Stimulated activated CD8-positive, alpha-beta memory T cell treated with anti-CD3 and anti-CD28 coated beads, Interleukin-15, amount 100 ng/mL, for 24 hours (primary cell): ENCODE measurements around the gene GRIFIN.

Experiments
- DNase-seq: peaks from one replicate; pipeline ENCODE4 v3.0.0-alpha.2; 2020; ENCODE audit warnings: low read depth

Gene GRIFIN

GRCh38 chr7:2498708-2499107 is 22.5 kb upstream of the GRIFIN start:
- DNase-seq: no peak

GRCh38 chr7:2497500-2498336 is 21.5 kb upstream of the GRIFIN start:
- DNase-seq: no peak

- DNase-seq: no peak
These were observed 20.9 kb upstream of the GRIFIN start for GRCh38 chr7:2497065-2497464.

GRCh38 chr7:2496375-2496774 is 20.2 kb upstream of the GRIFIN start:
- DNase-seq: no peak

DNA sequence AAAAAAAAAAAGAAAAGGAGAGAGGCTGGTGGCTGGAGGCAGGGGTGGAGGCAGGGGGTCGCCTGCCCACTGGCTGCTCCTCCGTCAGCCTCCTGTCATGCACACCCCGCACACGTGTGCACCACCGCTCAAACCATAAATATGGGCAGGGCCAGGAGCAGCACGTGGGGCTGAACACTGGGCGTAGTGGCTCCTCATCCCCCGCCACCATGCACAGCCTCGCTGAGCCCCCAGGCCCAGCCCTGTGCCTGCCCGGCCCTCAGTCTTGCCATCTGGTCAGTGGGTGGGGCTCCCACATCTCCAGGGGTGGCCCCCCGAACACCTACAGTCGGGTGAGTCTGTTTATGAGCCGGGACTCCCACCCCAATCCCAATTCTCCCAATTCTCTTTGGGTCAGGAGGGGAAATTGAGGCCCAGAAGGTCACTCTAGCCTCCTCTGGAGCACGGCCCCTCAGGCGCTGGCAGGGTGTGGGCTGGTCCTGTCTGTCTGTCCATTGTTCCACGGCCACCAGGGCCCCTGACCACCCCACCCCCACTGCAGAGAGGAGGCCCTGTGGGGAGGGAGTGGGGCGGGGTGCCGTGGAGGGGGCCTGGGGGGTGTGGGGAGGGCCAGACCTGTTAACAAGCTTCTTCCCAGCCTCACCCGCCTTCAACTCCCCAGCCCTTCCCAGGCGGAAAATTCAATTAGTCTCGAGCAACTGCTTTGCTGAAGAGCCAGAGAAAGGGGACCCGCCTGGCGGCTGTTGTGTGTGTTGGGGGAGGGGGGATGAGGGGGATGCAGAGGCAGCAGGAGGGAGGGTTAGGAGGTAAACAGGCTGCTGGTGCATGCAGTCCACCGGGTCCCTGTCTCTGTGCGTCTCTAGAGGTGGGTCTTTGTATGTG is 19.5 kb upstream of the GRIFIN start:
- DNase-seq: no peak

DNA sequence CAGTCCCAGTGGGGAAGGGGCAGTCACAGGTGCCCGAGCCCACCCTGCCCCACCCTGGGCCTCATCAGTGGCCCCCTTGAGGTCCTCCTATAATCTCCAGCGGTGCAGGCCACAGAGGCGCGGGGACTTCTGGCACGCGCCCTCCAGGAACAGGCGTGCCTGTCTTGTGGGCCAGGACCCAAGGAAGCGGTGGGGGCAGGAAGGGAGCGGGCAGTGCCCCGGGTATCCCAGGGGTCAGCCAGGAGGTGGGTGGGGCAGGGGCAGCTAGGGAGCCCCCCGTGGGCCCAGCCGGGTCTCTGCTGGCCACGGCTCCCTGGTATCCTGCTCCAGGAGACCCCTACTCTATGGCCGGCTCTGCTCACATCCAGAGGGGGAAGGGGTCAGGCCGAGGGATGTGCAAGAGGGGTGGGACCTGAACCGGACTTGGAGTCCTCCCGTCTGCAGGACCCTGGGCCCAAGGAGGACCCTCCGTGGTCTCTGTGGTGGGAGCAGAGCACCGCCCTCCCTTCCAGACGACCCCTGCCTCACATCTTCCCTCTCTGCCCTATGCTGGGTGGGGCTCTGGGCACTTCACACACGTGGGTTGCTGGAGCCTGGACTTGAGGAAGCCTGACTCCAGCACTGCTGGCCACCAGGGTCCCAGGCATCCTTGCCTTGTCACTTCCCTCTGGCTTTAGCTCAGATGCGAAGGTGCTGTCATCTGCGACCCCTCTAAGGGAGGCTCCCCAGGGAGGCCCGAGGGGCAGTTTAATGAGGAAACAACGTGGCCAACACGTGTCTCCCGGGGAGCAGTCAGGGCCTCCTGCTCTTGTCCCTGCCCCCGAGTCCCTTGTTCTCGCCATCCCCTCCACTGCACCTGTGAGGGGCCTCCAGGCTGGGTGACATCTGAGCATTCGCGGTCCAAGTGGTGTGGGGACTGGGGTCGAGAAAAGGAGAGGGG is 18.3 kb upstream of the GRIFIN start:
- DNase-seq: no peak

DNA sequence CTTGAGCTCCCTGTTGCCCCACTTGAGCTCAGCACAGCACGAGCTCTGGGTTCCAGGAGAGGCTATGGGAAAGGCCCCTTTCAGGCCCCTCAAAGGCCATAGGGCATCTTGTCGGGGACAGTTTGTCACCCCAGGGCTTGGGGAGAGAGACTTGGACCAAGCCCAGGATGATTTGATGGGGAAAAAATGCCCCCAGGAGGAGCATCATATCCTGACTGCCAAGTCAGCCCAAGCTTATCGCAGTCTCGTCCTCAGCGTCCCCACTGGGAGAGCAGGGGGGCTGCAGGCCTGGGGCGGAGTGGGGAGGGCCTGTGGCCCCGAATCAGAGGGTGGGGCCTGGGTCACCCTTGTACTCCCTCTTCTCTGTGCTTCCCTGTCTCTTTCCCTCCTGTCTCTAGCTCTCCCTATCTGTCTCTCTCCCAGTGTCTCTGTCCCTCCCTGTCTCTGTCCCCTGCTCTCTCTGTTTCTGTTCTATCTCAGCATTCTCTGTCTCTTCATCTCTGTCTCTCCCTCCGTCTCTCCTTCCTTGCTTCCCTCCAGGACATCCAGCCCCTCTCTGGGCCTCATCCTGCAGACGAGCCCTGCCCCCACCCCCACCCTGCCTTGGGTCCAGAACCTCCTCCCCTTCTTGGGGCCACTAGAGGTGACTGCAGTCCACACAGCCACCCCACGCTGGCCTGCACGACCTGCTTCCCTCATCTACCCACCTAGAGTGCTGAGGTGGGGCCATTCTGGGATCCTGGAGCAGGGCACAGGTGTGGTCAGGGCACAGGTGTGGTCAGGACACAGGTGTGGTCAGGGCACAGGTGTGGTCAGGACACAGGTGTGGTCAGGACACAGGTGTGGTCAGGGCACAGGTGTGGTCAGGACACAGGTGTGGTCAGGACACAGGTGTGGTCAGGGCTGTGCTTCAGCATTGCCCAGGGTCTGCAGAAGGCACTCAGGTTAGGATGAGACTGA is 17.3 kb upstream of the GRIFIN start:
- DNase-seq: no peak

DNA sequence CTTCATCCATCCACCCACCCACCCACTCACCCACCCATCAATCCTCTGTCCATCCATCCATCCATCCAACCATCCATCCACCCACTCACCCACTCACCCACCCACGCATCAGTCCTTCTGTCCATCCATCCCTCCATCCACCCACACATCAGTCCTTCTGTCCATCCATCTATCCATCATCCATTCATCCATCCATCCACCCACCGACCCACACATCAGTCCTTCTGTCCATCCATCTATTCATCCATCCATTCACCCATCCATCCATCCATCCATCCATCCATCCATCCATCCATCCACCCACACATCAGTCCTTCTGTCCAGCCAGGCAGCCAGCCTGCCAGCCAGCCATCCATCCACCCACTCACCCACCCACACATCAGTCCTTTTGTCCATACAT is 15.8 kb upstream of the GRIFIN start:
- DNase-seq: no peak

- no peak for DNase-seq
These were observed 14.0 kb upstream of the GRIFIN start for GRCh38 chr7:2490181-2490651.

DNA sequence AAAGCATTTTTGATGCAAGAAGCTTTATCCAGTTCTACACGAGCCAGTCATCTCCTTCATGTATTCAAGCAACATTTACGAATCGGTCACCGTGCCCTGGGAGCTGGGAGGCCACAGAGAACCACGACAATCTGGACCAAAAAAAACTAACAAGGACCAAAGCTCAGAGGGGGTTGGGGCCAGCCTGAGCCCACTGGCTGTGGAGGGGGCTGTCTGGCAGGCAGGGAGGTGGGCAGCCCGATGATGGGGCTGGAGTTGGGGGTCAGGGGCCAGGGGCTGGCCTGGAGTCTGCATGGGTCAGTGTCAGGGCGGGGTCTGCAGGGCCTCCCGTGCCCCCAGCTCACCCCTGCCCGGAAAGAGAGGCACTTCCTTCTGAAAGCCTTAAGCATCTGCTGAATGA is 12.5 kb upstream of the GRIFIN start:
- DNase-seq: no peak

- DNase-seq: no peak
These were observed 12.1 kb upstream of the GRIFIN start for GRCh38 chr7:2488272-2488645.

- no peak for DNase-seq
These were observed 11.5 kb upstream of the GRIFIN start for GRCh38 chr7:2487586-2488271.

DNA sequence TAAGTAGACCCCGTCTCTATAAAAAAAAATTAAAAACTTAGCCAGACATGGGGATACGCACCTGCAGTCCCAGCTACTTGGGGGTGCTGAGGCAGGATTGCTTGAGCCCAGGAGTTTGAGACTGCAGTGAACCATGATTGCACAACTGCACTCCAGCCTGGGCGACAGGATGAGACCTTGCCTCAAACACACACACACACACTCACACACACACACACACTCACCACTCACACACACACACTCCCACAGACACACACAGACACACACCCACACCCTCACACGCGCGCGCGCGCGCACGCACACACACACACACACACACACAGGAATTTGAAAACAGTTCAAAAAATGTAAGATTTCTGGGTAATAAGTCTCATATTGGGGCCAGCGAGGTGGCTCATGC is 8.7 kb upstream of the GRIFIN start:
- no peak for DNase-seq

DNA sequence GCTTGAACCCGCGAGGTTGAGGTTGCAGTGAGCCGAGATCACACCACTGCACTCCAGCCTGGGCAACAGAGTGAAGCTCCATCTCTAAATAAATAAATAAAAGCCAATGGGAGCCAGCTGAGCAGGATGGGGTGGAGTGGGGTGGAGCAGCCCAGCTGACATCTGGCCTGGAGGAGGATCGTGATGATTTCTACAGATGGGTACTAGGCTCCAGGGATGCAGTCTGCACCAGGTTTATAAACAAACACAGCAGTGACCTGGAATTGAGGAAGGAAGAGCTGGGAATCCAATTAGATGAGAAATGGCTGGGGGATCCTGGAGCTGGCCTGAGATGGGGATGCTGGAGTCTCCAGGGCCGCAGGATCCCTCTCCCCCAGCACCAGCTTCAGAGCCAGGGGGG is 7.3 kb upstream of the GRIFIN start:
- no peak for DNase-seq

- no peak for DNase-seq
These were observed 6.7 kb upstream of the GRIFIN start for GRCh38 chr7:2482725-2483451.

GRCh38 chr7:2481195-2481594 is 5.0 kb upstream of the GRIFIN start:
- DNase-seq: no peak

- no peak for DNase-seq
These were observed 3.8 kb upstream of the GRIFIN start for GRCh38 chr7:2480070-2480408.

- DNase-seq: no peak
These were observed 3.3 kb upstream of the GRIFIN start for GRCh38 chr7:2479276-2480069.

DNA sequence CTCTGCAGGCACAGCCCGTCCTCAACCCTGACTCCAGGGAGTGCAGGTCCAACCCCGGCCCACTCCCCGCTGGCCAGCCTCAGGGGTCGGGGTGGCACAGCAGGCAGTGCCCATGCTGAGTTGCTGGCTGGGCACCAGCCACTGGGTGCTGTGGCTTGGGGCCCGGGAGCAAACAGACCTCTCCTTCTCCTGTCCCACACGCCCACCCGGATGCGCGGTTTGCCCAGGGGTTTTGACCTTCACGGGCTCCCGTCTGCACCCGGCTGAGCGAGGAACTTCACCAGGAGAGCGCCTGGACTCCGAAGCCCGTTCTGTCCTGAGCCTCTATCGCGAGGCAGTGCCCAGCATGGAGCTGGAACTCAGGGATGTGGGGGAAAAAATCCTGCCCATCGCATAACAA is 2.6 kb upstream of the GRIFIN start:
- no peak for DNase-seq
